Hematopoietic multipotent progenitor cell treated with erythropoietin and hydrocortisone succinate and interleukin-3 and kit ligand, for 17 days (in vitro differentiated cells): ENCODE results near the gene LEMD1.
"Not testable (repeated sequence)": the region's sequence is repeated elsewhere in the genome, so short reads cannot be mapped to it uniquely, and the experiment has no call there.

Experiments
- DNase-seq: peaks from one replicate; pipeline ENCODE4 v3.0.0-alpha.2; 2015; ENCODE audit warnings: low spot score

LEMD1 gene

DNA sequence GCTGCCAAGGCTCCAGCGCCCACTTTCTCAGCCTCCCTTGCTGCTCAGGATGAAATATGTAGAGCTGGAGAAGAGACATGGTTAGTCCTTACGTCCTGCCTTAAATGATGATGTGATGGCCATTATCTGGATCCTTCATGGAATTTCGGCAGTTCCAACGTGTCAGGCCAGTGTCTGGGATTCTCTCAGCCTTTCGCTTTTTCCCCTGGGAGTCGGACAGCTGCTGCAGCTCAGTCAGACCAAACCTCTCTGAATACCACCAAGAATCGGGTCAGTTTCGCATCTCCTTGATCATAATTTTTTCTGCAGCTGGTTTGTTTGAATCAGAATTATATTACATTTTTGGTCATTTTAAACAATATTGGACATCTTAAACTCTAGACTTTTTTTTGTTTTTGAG lies 42.8 kb downstream of the LEMD1 start:
- DNase-seq, result no peak

DNA sequence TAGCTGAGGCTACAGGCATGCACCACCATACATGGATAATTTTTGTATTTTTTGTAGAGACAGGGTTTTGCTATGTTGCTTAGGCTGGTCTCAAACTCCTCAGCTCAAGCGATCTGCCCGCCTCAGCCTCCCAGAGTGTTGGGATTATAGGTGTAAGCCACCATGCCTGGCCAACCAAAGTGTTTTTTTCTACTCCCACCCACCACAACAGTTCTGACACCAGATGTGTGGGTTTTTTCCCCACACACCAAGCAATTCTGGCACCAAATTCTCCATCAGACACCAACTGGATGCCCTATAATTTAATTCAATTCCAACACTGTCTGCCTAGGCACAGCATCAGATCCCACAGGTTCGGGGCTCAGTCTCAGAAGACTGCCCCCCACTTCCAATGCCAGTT lies 44.5 kb downstream of the LEMD1 start:
- DNase-seq, result no peak

DNA sequence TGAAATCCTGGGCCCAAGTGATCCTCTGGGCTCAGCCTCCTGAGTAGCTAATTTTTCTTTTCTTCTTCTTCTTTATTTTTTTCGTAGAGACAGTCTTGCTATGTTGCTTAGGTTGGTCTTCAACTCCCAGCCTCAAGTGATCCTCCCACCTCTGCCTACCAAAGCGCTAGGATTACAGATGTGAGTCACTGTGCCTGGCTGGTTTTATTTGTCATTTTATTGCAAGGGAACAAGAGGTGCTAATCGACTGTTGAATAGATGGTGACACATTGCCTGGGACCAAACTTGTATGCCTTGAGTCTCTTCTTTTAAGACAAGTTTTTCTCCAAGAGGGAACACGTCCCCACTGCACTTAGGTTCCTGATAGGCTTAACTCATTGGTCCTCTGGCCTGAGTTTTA lies 45.1 kb downstream of the LEMD1 start:
- DNase-seq, result no peak

DNA sequence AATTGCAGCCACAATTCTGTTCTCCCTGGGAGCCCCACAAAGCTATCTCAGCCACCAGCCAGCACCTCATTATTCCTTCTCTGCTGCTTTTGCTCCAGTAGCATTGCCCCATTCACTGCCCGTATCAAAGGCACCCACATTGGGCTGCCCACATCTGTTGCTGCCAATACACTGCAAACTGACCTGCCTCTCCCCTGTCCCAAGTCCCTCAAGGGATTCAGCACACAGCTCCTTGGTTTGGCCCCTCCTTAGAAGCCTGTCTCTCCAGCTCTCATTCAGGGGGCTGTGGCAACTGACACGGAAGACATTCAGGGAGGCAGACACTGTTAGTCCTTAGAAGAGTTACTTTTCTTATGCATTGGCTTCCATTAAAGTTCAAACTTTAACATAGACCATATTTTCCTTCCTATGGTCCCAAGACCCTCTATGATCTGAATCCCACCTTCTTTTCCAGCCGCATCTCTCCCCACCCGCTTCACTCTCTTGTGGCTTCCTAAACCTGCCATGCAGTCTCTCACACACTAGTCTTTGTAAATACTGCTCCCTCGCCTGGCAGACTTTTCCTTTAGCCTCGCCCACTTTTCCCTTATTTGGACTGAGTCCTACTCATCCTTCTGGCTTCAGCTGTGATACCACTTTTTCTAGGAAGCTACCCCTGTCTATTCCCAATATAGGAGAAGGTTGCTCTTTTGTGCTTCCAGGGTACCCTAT lies 45.9 kb downstream of the LEMD1 start:
- no peak for DNase-seq

DNA sequence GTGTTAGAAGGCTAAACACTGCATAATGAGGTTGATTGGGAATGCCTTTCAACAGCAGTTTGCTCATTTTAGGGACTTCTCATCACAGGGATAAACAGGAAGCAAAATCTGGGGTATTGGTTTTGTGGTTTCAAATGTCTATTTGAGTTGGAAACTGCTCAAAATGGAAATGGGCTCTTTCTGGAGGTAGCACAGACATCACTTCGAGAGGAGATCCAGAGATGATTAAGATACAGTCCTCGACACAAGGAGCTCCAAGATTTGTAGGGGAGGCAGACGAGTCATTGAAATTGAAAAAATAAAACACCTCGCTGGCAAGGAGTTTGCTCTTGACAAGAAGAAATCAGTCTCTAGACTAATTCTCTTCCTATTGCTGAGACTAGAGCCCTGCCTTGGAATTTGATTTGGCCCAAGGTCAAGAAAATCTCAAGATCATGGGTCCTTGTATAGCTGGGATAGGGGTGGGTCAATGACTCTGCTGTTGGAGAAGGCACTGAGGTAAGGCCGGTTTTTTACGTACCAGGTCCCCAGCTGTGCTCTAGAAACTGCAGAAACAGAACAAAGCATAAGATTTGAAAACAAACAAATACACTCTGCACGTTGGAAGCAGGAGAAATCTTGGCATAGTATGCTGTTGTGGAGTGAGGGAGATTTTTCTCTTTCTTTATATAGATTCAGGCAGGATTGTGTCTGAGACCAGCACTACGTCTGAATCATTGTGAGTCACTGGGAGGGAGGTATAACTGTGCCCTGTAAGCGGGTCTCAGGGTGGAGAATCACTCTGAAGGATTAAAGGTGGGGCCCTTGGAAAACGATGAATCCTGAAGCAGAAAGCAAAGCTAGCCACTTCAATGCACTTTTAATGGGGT lies 47.4 kb downstream of the LEMD1 start:
- DNase-seq, result no peak

DNA sequence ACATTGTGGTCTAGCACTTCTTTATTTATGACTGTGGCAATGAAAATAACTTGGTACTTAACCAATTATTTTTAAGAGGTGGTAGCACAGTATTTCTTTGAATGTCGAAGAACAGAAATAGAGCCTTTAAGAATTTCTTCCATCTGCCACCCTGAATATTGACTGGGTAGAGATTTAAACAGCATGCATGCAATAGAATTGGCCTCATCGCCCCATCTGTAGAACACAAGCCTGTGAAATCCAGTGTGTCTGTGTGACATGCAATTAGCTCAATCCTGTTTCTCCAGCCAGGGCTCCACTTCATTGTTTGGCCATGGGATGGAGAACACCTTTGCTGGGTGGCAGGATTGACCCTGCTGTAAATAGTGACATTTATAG lies 48.1 kb downstream of the LEMD1 start:
- DNase-seq, result no peak

DNA sequence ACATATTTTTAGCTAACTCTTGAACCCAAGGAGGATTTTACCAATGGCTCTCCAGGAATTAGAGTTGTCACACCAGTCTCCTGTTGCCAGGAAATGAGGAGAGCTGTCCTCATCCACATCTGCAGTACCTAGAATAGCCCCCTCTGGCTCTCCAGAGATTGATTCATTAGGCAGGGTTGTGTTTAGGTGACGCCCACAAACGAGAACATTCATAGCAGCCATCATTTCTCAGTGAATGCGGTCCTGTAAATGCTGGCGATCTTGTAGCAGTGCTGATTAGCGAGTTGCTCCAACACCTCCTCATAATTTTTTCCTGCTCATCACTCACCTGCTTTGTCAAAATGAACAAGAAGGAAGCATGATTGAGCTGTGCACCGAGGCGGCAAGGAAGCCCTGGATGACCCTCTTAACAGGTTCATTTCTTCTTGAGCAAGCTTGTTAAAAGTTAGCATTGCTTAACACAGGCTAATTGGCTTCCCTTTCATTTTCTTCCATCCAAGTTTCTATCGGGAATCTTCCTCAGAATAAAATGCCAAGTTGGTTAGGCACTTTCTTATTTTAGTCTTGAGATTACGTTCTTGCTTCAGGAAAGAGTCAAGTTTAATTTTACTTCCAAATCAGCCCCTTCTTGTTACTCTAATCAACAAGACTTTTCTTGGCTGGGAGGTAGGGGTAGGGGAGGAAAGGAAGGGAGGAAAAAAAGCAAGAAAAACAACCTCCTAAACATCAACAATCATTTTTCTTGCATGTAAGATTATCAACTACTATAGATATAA lies 48.6 kb downstream of the LEMD1 start:
- DNase-seq, result no peak

DNA sequence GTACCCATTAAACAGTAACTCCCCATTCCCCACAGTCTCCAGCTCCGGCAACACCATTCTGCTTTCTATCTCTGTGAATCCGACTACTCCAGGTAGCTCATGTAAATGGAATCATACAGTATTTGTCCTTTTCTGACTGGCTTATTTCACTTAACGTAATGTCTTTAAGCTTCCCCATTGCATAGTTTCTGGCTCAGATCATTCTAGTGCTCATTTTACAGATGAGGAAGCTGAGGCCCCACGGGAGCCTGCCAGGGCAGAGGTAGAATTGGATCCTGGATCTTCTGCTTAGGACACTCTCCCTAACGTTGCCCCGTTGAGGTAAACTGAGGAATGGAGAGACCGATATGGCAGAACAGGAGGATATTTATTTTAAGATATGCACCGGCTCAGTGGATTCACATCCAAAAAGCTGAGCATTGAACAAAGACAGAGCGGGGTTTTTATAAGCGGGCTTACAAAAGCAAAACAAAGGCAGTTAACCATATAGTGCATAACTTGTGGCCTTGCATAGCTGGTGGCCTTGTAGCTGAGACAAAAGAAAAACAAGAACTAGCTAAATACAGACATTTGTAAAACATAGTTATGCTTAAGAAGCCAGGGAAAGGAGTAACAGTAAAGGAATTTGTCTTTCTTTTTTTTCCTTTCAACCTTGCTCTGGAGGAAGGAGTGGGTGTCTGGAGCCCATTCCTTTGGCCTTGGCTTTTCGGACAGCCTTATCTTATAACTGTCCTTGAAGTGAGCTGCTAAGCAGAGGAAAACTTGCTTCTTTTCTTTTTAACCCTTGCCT lies 49.8 kb downstream of the LEMD1 start:
- no peak for DNase-seq

DNA sequence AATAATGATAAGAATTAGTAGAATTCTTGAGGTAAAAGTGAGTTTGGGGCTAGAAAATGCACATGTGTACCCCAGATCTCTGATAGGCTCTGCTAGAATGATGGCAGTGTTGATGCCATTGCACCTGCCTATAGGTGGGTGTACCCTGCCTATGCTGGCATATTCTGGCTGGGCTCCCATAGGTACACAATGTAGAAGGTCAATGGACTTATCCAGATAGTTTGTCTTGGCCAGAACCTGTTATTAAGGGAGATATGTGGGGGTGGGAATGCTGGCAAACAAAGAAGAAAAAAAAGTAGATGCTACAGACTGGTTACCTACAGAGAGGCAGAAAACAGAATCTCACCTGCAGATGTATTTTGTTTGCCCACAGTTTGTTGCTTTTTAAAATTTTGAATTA lies 51.1 kb downstream of the LEMD1 start:
- DNase-seq, result no peak

DNA sequence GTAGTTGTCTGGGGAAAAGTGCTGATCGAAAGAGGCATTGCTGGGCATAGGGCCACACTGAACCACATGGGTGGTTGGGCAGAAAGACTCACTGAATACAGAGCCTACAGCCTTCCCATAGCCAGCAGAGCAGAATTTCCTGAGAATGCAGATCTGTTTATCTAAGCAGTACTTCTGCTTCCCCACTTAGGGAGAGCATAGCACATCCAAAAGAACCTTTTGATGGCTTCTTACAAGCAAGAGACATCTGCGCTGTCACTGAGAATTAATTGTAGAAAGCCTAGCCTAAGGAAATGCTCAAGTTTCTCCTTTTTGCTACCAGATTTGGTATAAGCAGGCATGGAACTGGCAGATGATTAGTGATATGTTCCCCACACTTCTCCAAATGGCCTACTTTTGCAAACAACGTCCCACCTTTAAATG lies 52.1 kb downstream of the LEMD1 start:
- no peak for DNase-seq

DNA sequence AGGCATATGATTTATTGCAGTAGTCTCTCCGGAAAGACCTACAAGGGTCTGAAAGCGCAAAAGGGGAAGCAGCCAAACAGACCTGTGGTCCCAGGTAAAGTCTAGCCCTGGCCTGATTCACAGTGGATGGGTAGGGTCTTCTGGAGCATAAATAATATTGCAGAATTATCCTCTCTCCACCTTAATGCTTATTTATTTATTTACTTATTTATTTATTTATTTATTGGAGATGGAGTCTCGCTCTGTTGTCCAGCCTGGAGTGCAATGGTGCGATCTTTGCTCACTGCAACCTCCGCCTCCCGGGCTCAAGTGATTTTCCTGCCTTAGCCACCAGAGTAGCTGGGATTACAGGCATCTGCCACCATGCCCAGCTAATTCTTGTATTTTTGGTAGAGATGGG lies 53.4 kb downstream of the LEMD1 start:
- DNase-seq, result no peak

DNA sequence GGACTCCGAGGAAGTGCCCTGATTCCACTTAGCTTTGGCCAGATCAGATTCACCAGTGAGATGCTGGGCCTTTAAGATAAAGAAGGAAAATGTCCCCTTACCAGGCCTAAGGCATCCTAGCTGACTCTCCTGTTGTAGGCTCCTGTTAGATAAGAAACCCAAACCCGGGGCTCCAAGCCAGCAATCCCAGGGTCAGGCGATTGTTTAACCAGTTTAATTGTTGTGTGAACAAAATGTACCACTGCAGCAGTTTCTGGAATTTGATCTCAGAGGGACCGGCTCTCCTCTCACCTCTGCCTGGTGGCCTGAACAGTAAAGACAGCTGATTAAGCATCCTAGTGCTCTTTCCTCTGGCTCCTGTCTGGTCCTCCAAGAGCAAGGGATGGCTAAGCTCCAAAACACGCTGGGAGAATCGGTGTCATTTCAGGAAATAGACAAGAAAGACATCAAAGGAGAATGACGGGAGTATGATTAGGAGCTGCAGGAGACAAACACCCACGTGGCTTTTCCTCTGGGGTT lies 55.9 kb downstream of the LEMD1 start:
- no peak for DNase-seq

DNA sequence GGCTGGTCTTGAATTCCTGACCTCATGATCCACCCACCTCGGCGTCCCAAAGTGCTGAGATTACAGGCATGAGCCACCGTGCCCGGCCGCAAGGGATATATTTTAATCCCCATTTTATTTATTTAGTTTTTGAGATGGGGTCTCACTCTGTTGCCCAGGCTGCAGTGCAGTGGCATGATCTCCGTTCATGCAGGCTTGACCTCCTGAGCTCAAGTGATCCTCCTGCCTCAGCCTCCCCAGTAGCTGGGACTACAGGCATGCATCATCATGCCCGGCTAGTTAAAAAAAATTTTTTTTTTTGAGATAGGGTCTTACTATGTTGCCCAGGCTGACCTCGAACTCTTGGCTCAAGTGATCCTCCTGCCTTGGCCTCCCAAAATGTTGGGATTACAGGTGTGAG lies 56.8 kb downstream of the LEMD1 start:
- not testable (repeated sequence) for DNase-seq

DNA sequence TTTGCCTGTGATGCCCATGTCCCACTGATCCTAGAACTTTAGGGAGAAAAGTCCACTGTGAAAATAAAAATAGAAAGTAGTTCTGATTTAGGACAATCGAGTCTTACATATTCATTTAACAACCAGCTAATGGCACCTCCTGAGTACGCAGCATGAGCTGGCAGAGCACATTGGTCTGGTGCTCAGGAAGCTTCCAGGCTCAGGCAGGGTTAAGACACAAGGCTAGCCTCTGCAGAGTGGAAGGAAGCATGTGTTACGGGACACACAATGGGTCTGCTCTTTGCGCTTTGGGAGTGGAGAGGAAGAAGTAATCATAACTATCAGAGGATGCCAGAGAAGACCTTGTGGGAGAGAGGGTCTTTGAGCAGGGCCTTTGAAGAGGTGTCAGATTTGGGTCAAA lies 61.0 kb downstream of the LEMD1 start:
- no peak for DNase-seq

DNA sequence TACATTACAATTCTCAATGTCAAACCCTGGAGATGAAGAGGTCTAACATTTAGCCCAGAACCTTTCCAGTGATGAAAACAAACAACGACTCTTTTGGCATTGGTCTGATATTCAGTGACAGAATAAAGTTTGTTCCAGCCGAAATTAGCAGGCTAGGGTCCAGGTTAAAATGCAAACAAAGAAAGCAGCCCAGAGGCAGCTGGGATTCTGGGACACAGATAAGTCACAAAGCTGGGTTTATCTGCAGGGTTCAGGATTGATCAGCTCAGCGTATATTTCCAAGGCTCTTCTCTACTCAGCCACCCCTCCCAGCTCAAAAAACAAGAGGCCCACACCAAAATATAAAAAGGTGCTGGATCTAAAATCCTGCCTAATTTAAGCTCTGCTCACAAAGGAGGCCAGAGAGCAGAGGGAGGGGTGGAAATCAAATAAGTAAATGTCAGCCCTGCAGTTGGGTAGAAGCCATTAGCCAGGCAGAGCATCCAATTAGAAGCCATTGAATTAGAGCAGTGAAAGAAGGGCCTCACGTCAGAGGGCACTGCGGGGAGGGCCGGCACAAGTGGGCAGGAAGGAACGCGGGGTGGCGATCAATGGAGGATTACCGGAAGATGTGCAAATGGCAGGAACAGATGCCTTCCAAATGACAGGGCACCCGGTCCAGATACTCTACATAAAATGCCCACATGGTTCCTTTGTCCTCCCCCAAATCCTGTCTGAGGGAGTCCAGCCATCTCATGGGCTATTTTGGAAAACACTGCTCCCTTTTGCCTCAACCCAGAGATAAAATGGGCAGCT lies 61.9 kb downstream of the LEMD1 start:
- DNase-seq, result no peak

DNA sequence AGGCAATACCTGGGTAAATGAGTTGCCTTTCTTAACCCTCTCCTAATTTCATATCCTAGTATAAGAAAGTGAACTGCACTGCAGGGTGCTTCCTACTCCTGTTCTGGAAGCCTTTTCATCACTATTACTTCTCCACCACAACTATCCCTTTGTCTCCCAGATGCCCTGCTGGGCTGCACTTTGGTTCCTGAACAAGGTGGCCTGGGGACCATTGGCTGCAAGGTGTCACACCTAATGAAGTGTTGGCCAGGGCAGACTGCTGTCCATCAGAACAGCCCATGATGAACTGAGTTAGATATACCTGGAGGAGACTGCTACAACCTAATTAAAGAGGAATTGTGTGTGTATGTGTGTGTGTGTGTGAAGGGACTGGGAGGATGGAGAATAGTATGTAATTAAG lies 63.3 kb downstream of the LEMD1 start:
- DNase-seq, result no peak

DNA sequence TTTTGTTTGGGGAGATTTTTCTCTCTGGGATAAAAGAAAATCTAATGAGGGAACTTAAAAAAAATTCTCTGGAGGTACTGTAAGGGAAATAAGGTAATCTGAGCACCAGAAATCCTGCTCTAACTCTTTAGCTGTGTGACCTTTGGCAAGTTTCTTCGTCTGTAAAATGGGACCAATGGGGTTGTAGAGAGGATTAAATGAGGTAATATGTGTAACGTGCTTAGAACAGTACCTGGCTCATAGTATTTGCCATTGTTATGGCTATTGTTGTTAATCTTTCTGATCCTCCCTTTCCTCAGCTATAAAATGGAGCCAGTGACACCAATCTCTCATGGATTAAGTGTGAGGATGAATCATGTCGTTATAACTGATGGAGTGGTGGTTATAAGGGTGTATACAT lies 64.3 kb downstream of the LEMD1 start:
- no peak for DNase-seq

DNA sequence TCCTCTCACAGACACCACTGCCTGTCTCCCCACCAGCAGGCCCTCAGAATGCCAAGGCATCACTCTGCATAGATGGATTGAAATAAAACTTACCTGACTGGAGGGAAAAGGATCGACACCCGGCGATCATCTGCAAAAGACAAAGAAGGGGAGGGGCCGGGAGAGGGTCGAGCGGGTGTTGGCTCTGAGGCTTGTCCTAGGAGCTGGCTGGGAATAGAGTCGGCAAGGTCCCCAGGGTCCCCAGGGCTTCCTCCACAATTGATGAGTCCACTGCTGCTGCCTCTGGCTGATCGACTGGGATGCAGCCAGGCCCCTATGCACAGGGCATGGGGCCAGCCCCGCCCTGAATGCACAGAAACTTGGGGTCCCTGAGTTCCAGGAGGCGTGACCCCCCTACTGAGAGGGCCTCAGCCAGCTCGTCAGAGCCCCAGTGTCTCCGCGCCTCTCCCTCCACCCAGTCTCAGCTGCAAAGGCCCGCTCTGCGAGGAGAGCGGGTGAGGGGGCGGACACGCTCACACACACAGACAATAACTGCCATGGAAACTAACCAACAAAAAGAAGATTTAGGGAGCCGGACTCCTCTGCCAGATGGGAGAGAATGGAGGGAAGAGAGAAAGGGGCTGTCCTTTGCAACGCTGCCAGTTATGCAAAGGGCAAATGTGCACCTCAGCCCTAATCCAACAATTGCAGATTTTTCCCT lies 65.3 kb downstream of the LEMD1 start, which contains the start of gene KLHDC8A:
TSS of gene KLHDC8A (minus strand) at position 483 of the 700 bp plus-strand sequence. CDS start 13,318 bp downstream, outside the sequence.
- DNase-seq, result no peak

DNA sequence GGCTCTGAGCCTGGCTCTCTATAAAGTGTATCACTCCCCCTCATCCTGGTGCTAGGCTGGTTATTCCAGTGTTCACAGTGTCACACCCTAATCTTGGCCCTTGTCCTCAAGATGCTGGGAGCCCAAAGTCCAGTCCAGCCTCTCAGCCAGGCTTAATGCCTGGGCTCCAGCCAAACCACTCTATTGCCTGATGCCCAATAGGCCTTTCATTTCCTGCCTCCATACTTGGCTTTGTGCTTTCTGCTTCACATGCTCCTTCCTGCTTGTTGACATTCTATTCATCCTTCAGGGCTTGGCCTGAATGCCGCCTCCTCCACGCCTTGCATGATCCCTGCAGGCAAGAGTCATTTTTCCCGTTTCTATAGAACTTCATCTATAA lies 66.8 kb downstream of the LEMD1 start:
- no peak for DNase-seq
